Effector memory CD4-positive, alpha-beta T cell (primary cell): ENCODE data around the gene FADS3.
A peak's percentile ranks its signal among the peaks of the same experiment; 100 is the strongest.

Experiments used
- DNase-seq, 3 donors: peaks; one replicate each; pipeline ENCODE4 v3.0.0-alpha.2; 2020
- H3K27ac ChIP-seq: 2 replicates; pipeline ENCODE4 v1.7.0; 2013; ENCODE audit warnings: mild to moderate bottlenecking, low read length, moderate library complexity; ENCODE audit not compliant: insufficient read depth, poor library complexity, severe bottlenecking
- H3K27me3 ChIP-seq: replicated peaks from 2 replicates; pipeline ENCODE4 v1.7.0; 2013; ENCODE audit warnings: mild to moderate bottlenecking, low read length; ENCODE audit not compliant: insufficient read depth, control insufficient read depth, poor library complexity, severe bottlenecking
- H3K36me3 ChIP-seq: 2 replicates; pipeline ENCODE4 v1.7.0; 2013; ENCODE audit warnings: mild to moderate bottlenecking, low read length, moderate library complexity; ENCODE audit not compliant: control insufficient read depth, insufficient read depth
- H3K4me1 ChIP-seq: 2 replicates; pipeline ENCODE4 v1.7.0; 2013; ENCODE audit warnings: low read length, mild to moderate bottlenecking; ENCODE audit not compliant: control insufficient read depth, insufficient read depth, poor library complexity, severe bottlenecking
- H3K4me3 ChIP-seq: 2 replicates; pipeline ENCODE4 v1.7.0; 2013; ENCODE audit warnings: low read length, low read depth, mild to moderate bottlenecking; ENCODE audit not compliant: insufficient read depth, poor library complexity, severe bottlenecking
- H3K9me3 ChIP-seq: 2 replicates; pipeline ENCODE4 v1.7.0; 2013; ENCODE audit warnings: mild to moderate bottlenecking, low read length, moderate library complexity; ENCODE audit not compliant: control insufficient read depth

FADS3 gene

DNA sequence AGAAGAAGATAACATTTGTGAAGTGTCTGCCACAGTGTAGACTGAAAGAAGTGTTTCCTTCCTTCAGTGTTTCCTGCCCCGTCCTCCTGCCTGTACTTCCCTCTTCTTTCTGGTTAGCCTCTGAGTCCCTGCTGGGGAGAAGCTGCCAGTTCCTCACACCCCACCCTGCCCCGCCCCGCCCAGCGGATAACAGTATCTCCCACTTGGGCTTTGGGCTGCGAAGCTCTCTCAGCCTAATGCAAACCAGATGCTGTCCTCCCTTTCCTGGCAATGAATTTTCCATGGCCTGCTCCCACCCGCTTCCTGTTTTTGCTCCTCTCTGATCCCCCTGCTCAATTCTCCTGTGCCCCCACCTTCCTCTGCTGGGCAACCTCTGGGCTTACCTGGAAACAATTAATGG lies 31.2 kb upstream of the FADS3 start:
- H3K4me3 ChIP-seq, result no peak overlapping the region

DNA sequence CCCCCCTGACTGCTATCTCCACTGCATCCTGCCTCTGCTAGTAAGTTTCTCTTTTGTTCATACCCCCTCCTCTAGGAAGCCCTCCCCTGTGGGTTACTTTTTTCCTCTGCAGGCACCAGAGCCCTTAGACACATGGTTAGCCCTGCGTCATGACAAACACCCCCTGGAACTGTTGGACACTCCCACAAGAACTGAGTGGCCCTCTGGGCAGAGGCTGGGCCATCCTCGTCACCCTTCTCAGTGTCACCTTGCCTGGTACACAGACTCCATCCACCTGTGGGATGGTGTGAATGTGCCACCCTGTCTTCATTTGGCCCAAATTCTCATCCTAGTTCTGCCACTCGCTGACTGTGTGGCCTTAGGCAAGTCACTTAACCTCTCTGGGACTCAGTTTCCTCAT lies 30.1 kb upstream of the FADS3 start:
- H3K4me1 ChIP-seq, result no peaks in the 10 kb centered on the region
- H3K27ac ChIP-seq, result no peak overlapping the region
- no peak for DNase-seq
- no peaks in the 10 kb centered on the region for H3K9me3 ChIP-seq
- no peak overlapping the region for H3K4me3 ChIP-seq
- H3K27me3 ChIP-seq, result peaks cover 6% of the 10 kb centered on the region
- no peaks in the 10 kb centered on the region for H3K36me3 ChIP-seq

More for the DNA sequence above, 31.2 kb upstream of the FADS3 start:
- DNase-seq, result no peak
- H3K36me3 ChIP-seq, result no peaks in the 10 kb centered on the region
- H3K27ac ChIP-seq, result no peak overlapping the region
- no peaks in the 10 kb centered on the region for H3K4me1 ChIP-seq
- peaks cover 4% of the 10 kb centered on the region for H3K27me3 ChIP-seq
- H3K9me3 ChIP-seq, result no peaks in the 10 kb centered on the region

- no peak overlapping the region for H3K27ac ChIP-seq
- no peak overlapping the region for H3K4me3 ChIP-seq
- DNase-seq, result no peak
- no peaks in the 10 kb centered on the region for H3K36me3 ChIP-seq
- H3K4me1 ChIP-seq, result no peaks in the 10 kb centered on the region
- peaks cover 8% of the 10 kb centered on the region for H3K27me3 ChIP-seq
- no peaks in the 10 kb centered on the region for H3K9me3 ChIP-seq
These were observed 28.6 kb upstream of the FADS3 start for GRCh38 chr11:61919705-61920631.

- Histone ChIP-seq H3K9me3 (no peaks in the 10 kb centered on the region), H3K27me3 (peaks cover 8% of the 10 kb centered on the region), H3K4me3 (no peak overlapping the region), H3K4me1 (no peaks in the 10 kb centered on the region), H3K36me3 (no peaks in the 10 kb centered on the region), H3K27ac (no peak overlapping the region)
- no peak for DNase-seq
These were observed 27.8 kb upstream of the FADS3 start for GRCh38 chr11:61918938-61919704.

DNA sequence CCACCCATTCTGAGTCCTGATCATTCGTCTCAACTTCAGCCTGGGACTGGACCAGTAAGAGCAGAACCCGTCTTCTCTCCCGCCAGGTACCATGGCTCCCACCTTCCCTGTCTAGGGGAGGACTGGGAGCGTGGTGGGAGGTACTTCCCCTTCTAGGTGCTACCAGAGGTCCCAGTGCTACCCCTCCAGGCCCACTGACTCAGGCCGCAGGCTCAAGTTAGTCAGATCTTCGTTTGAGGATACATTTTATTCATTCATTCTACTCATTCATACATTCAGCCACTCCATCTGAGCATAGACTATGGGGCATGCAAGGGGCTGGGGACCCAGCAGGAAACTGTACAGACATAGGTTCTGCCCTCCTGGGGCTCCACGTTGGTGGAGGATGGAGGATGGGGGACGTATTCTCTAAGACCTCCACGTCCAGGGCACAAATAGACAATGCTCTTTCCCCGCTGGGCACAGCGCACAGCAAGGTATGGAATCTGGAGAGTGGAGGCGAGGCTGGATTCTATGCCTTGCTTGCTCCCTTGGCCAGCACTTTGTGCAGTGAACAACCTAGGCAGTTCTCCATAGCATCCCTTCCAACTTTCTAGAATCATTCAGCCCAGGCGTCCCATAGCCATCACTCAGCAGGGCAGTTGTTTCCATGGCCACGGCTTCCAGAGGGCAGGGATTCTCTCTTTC lies 27.0 kb upstream of the FADS3 start:
- no peak overlapping the region for H3K27ac ChIP-seq
- H3K36me3 ChIP-seq, result no peaks in the 10 kb centered on the region
- no peaks in the 10 kb centered on the region for H3K9me3 ChIP-seq
- no peak overlapping the region for H3K4me3 ChIP-seq
- DNase-seq, result no peak
- H3K27me3 ChIP-seq, result peaks cover 8% of the 10 kb centered on the region
- H3K4me1 ChIP-seq, result no peaks in the 10 kb centered on the region

GRCh38 chr11:61917334-61918109 lies 26.2 kb upstream of the FADS3 start, which contains the start of gene RAB3IL1:
TSS of gene RAB3IL1 (minus strand) at chr11:61917566. CDS start at chr11:61917367, 199 bp downstream.
- DNase-seq, result no peak
- Histone ChIP-seq H3K27ac (no peak within 1 kb of the TSS), H3K4me1 (no peaks in the 10 kb centered on the region), H3K9me3 (no peaks in the 10 kb centered on the region), H3K27me3 (peaks cover 8% of the 10 kb centered on the region), H3K4me3 (peak within 1 kb of the TSS; percentile 39), H3K36me3 (no peaks in the 10 kb centered on the region)

- Histone ChIP-seq H3K4me3 (peak overlapping the region; percentile 39), H3K36me3 (no peaks in the 10 kb centered on the region), H3K9me3 (no peaks in the 10 kb centered on the region), H3K4me1 (no peaks in the 10 kb centered on the region), H3K27me3 (peaks cover 8% of the 10 kb centered on the region), H3K27ac (no peak overlapping the region)
- no peak for DNase-seq
These were observed 25.5 kb upstream of the FADS3 start for GRCh38 chr11:61916737-61917333.

DNA sequence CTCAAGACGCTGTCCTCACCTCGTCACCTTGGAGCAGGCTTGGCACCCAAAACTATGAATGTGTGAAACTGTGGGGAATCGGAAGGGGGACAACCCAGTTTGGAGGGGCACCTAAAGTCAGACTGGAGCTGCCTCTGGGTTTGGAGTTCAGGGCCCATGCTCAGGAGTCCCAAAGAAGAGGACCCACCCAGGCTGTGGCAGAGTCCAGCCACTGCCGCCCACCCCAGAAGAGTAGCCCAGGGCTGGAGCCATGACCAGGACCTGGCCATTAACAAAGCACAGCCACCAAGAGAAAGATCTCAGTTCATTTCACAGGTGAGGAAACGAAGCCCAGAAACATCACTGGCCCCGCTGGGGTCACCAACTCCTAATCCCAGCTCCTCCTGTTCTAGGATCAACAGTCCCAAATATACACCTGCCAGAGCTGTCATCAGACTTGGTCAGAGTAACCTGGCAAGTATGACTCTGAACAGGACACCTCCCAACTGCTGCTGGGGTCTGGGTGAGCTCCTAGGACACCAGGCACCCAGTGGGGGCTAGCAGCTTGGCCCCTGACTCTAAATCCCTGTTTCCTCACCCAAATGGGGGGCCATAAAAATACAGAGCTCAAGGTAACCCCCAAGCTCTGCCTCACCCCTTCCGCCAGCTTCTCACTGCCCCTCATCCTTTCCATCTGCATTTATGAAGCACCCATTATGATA lies 23.3 kb upstream of the FADS3 start:
- Histone ChIP-seq H3K4me3 (no peak overlapping the region), H3K9me3 (no peaks in the 10 kb centered on the region), H3K27me3 (peaks cover 8% of the 10 kb centered on the region), H3K27ac (no peak overlapping the region), H3K4me1 (no peaks in the 10 kb centered on the region), H3K36me3 (no peaks in the 10 kb centered on the region)
- no peak for DNase-seq
